ENCODE data around the gene PLEKHF1.
"Not testable (repeated sequence)": the region's sequence is repeated elsewhere in the genome, so short reads cannot be mapped to it uniquely, and the experiment has no call there.

The PLEKHF1 gene

GRCh38 chr19:29705706-29706105, 40.4 kb downstream of the PLEKHF1 start:
- no peak for DNase-seq

GRCh38 chr19:29706635-29707034, 41.4 kb downstream of the PLEKHF1 start:
- no peak for DNase-seq

- no peak for DNase-seq
These were observed 43.5 kb downstream of the PLEKHF1 start for GRCh38 chr19:29708554-29709439.

- not testable (repeated sequence) for DNase-seq
These were observed 44.2 kb downstream of the PLEKHF1 start for GRCh38 chr19:29709440-29709798.

- DNase-seq, result no peak
These were observed 46.4 kb downstream of the PLEKHF1 start for GRCh38 chr19:29711584-29712132.

- no peak for DNase-seq
These were observed 47.7 kb downstream of the PLEKHF1 start for GRCh38 chr19:29712744-29713516.

GRCh38 chr19:29714371-29714952, 49.2 kb downstream of the PLEKHF1 start:
- DNase-seq, result no peak

GRCh38 chr19:29714953-29715700, 49.9 kb downstream of the PLEKHF1 start, which contains the start of gene C19orf12:
Gene C19orf12 (minus strand): TSS chr19:29715261. CDS start chr19:29708413, 6,848 bp downstream.
- DNase-seq, result peak; percentile 72 to 74

- peak in 1 of 2 donors; percentile 24 for DNase-seq
These were observed 50.7 kb downstream of the PLEKHF1 start for GRCh38 chr19:29715701-29716581.

GRCh38 chr19:29717051-29717450, 51.8 kb downstream of the PLEKHF1 start:
- no peak for DNase-seq

- peak; percentile 53 to 54 for DNase-seq
These were observed 58.9 kb downstream of the PLEKHF1 start for GRCh38 chr19:29724102-29724641.

- no peak for DNase-seq
These were observed 59.5 kb downstream of the PLEKHF1 start for GRCh38 chr19:29724746-29725145.

Measured in stimulated activated CD4-positive, alpha-beta T cell treated with anti-CD3 and anti-CD28 coated beads, Interleukin-2, amount 100 ng/mL, for 24 hours (primary cell).